Natural killer cell (primary cell): ENCODE data around the gene PITPNB. TPM values are rescaled to one million over a fixed set of nuclear protein-coding genes. Genes with fewer than 3 reads are reported as not detected.

Source experiments
- ATAC-seq, 3 donors: fragments of 150-1000 bp in 2 of 3; fragments of 200-7000 bp in 1 of 3; cut with Tn5 transposase; 1 replicate in 1 of 3; 2 replicates in 2 of 3; pipeline ENCODE4 v1.10.0; 2021; ENCODE audit warnings: mild to moderate bottlenecking in 2 of 3, moderate library complexity in 2 of 3
- DNase-seq, 2 donors: peaks; one replicate each; pipeline versions ENCODE4 v3.0.0 to v3.0.0-alpha.2; 2013 to 2021; ENCODE audit warnings: mixed read lengths in 1 of 2
- H3K27ac ChIP-seq: one replicate; pipeline ENCODE4 v1.5.1; 2013; ENCODE audit warnings: mild to moderate bottlenecking, low read length
- H3K27me3 ChIP-seq: one replicate; pipeline ENCODE4 v1.6.1; 2013; ENCODE audit warnings: low read length; ENCODE audit not compliant: control insufficient read depth, insufficient read depth
- H3K36me3 ChIP-seq: one replicate; pipeline ENCODE4 v1.6.1; 2013; ENCODE audit warnings: low read length; ENCODE audit not compliant: control insufficient read depth, insufficient read depth
- H3K4me1 ChIP-seq: one replicate; pipeline ENCODE4 v1.6.1; 2013; ENCODE audit warnings: low read length; ENCODE audit not compliant: control insufficient read depth, insufficient read depth
- H3K4me3 ChIP-seq: one replicate; pipeline ENCODE4 v1.5.1; 2013; ENCODE audit warnings: low read length
- H3K9me3 ChIP-seq: one replicate; pipeline ENCODE4 v1.6.1; 2013; ENCODE audit warnings: low read length; ENCODE audit not compliant: control insufficient read depth, insufficient read depth
- H3K27ac Mint-ChIP-seq, 2 donors: one replicate each; pipeline ENCODE4 v1.8.0; 2022; ENCODE audit warnings: mild to moderate bottlenecking in 2 of 2, mixed read lengths in 2 of 2, moderate library complexity in 1 of 2
- H3K27me3 Mint-ChIP-seq, 2 donors: one replicate each; pipeline ENCODE4 v1.8.0; 2022; ENCODE audit warnings: low read depth in 2 of 2, mixed read lengths in 2 of 2
- H3K36me3 Mint-ChIP-seq: one replicate; pipeline ENCODE4 v1.8.0; 2022; ENCODE audit warnings: mixed read lengths
- H3K4me1 Mint-ChIP-seq, 2 donors: one replicate each; pipeline ENCODE4 v1.8.0; 2022; ENCODE audit warnings: mixed read lengths in 2 of 2
- H3K4me3 Mint-ChIP-seq: one replicate; pipeline ENCODE4 v1.8.0; 2022; ENCODE audit warnings: mild to moderate bottlenecking, moderate library complexity, mixed read lengths
- H3K9me3 Mint-ChIP-seq, 2 donors: one replicate each; pipeline ENCODE4 v1.8.0; 2022; ENCODE audit warnings: mixed read lengths in 2 of 2
- CTCF ChIP-seq: fragments of 200-600 bp; IDR thresholded peaks from one replicate; pipeline ENCODE4 v1.8.0; 2022; ENCODE audit warnings: antibody characterized with exemption
- WGBS: methylation state at CpG from one replicate; pipeline ENCODE4 v1.1.7; 2013; ENCODE audit warnings: missing lambda C conversion rate; ENCODE audit not compliant: insufficient coverage; 5-methylcytosine and 5-hydroxymethylcytosine counted together
- intact Hi-C: fragments of 100-400 bp; cut with micrococcal nuclease; formaldehyde crosslinking; loops from one replicate; pipeline ENCODE4 v1.14.2; 2022
- total RNA-seq, 4 donors: library from RNA; stranded (reverse); fragments of 120-200 nt in 1 of 4; gene quantifications; one replicate each; pipeline versions ENCODE4 v1.2.3 to v1.2.4, GENCODE V29; 2013 to 2022

Gene PITPNB
- total RNA-seq, 3 donors from 2014 or later (not counting 1 experiment from before 2014, with no cell fraction given): 58.4 to 77.7 (median 65.1) TPM

GRCh38 chr22:27851974-27852746, 66.9 kb downstream of the PITPNB start:
- DNase-seq (no peak), ATAC-seq (no peak)
- H3K4me3 Mint-ChIP-seq: no peak overlapping the region
- intact Hi-C loops: no loop called here
- no peak for TF ChIP-seq CTCF
- H3K9me3 Mint-ChIP-seq: no peaks in the 10 kb centered on the region
- no peaks in the 10 kb centered on the region for H3K27me3 Mint-ChIP-seq
- Histone ChIP-seq H3K4me1 (no peaks in the 10 kb centered on the region), H3K36me3 (peaks cover 78% of the 10 kb centered on the region), H3K27me3 (no peaks in the 10 kb centered on the region), H3K9me3 (no peaks in the 10 kb centered on the region), H3K27ac (no peak overlapping the region), H3K4me3 (no peak overlapping the region)
- peaks cover 18% of the 10 kb centered on the region for H3K36me3 Mint-ChIP-seq
- H3K4me1 Mint-ChIP-seq: peaks cover 13 to 23% of the 10 kb centered on the region in 2 donors
- peak overlapping the region in 1 of 2 donors; percentile 85 for H3K27ac Mint-ChIP-seq
- 98% methylated on average over 6 of the region's 7 CpGs for WGBS

GRCh38 chr22:27850000-27850521, 69.0 kb downstream of the PITPNB start:
- H3K36me3 ChIP-seq: peaks cover 58% of the 10 kb centered on the region
- no peaks in the 10 kb centered on the region for H3K4me1 ChIP-seq
- Mint-ChIP-seq H3K4me1 (peaks cover 13 to 23% of the 10 kb centered on the region in 2 donors), H3K9me3 (no peaks in the 10 kb centered on the region), H3K4me3 (no peak overlapping the region), H3K36me3 (peaks cover 10% of the 10 kb centered on the region), H3K27me3 (no peaks in the 10 kb centered on the region), H3K27ac (peak overlapping the region in 1 of 2 donors; percentile 12)
- TF ChIP-seq CTCF: no peak
- no peak for DNase-seq
- ATAC-seq: no peak
- 75% methylated on average over 6 of the region's 6 CpGs for WGBS
- no peak overlapping the region for H3K27ac ChIP-seq
- intact Hi-C loops: no loop called here
- H3K27me3 ChIP-seq: no peaks in the 10 kb centered on the region
- no peaks in the 10 kb centered on the region for H3K9me3 ChIP-seq
- no peak overlapping the region for H3K4me3 ChIP-seq

- no peak overlapping the region for H3K27ac ChIP-seq
- no peak for TF ChIP-seq CTCF
- ATAC-seq (no peak), DNase-seq (no peak)
- no peaks in the 10 kb centered on the region for H3K9me3 Mint-ChIP-seq
- H3K9me3 ChIP-seq: no peaks in the 10 kb centered on the region
- no peak overlapping the region for H3K4me3 ChIP-seq
- no peaks in the 10 kb centered on the region for H3K27me3 ChIP-seq
- intact Hi-C loops: no loop called here
- no peak overlapping the region for H3K4me3 Mint-ChIP-seq
- H3K36me3 ChIP-seq: peaks cover 46% of the 10 kb centered on the region
- no peaks in the 10 kb centered on the region for H3K27me3 Mint-ChIP-seq
- no peaks in the 10 kb centered on the region for H3K4me1 ChIP-seq
- peaks cover 0 to 13% of the 10 kb centered on the region in 2 donors for H3K4me1 Mint-ChIP-seq
- H3K27ac Mint-ChIP-seq: peak overlapping the region in 1 of 2 donors; percentile 59
- WGBS: 67% methylated on average over 1 of the region's 1 CpG
- peaks cover 10% of the 10 kb centered on the region for H3K36me3 Mint-ChIP-seq
These were observed 71.1 kb downstream of the PITPNB start for GRCh38 chr22:27848005-27848404.
